ENCODE measurements around the gene SHQ1. TPM values are rescaled to one million over a fixed set of nuclear protein-coding genes. Genes with fewer than 3 reads are reported as not detected.

The SHQ1 gene
- total RNA-seq, 2 donors from 2014 or later, result 10.9 to 25.0 TPM

DNA sequence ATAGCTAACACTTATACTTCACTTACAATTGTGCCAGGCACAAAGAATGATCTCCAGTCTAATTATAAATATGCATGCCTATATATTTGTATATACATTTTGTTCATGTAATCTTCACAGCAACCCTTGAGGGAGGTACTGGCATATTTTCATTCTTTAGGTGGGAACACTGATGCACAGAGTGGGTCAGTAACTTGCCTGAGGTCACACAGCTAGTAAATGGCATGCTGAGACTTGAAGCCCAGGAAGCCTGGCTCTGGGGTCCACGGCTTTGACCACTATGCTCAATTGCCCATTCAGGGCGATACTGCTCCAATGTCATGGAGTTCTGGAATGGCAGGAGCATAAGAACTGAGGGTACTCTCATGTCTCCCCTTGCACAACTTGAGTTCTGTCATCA lies 139.8 kb downstream of the SHQ1 start:
- Histone ChIP-seq H3K9me3 (no peaks in the 10 kb centered on the region), H3K9ac (ENCODE audit: low read depth in 2 of 2, low read length in 2 of 2) (no peak overlapping the region), H3K4me1 (no peaks in the 10 kb centered on the region), H3K27me3 (no peaks in the 10 kb centered on the region), H3K36me3 (no peaks in the 10 kb centered on the region), H3K4me3 (no peak overlapping the region), H3K27ac (no peak overlapping the region)
- TF ChIP-seq, protein P1, sequence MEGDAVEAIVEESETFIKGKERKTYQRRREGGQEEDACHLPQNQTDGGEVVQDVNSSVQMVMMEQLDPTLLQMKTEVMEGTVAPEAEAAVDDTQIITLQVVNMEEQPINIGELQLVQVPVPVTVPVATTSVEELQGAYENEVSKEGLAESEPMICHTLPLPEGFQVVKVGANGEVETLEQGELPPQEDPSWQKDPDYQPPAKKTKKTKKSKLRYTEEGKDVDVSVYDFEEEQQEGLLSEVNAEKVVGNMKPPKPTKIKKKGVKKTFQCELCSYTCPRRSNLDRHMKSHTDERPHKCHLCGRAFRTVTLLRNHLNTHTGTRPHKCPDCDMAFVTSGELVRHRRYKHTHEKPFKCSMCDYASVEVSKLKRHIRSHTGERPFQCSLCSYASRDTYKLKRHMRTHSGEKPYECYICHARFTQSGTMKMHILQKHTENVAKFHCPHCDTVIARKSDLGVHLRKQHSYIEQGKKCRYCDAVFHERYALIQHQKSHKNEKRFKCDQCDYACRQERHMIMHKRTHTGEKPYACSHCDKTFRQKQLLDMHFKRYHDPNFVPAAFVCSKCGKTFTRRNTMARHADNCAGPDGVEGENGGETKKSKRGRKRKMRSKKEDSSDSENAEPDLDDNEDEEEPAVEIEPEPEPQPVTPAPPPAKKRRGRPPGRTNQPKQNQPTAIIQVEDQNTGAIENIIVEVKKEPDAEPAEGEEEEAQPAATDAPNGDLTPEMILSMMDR (IDR thresholded peaks at IDR 0.05), result no peak
- intact Hi-C loops (cut with DNase I), result no loop called here
- no peak for DNase-seq

DNA sequence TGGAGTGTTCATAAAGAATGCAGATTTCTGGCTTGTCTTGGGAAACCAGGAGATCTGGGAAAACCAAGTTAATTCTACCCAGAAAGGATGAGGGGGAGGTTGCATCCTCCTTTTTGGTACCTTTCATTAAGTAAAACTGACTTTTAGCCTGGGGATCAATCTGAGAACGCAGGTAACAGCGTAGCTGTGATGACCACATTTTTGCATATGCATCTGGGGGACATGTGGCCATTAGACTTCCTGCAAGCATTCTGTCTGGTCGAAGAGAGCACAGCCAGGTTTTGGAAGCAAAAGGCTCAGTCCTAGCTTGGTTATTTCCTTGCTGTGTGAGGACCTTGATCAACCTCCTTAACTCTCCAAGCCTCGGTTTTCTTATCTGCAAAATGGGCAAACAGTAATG lies 145.2 kb downstream of the SHQ1 start:
- Histone ChIP-seq H3K27ac (no peak overlapping the region), H3K9ac (ENCODE audit: low read depth in 2 of 2, low read length in 2 of 2) (no peak overlapping the region), H3K4me1 (no peaks in the 10 kb centered on the region), H3K36me3 (no peaks in the 10 kb centered on the region), H3K4me3 (no peak overlapping the region), H3K9me3 (no peaks in the 10 kb centered on the region), H3K27me3 (no peaks in the 10 kb centered on the region)
- TF ChIP-seq, protein P1 (IDR thresholded peaks at IDR 0.05), result no peak
- DNase-seq, result no peak
- intact Hi-C loops (cut with DNase I), result no loop called here

DNA sequence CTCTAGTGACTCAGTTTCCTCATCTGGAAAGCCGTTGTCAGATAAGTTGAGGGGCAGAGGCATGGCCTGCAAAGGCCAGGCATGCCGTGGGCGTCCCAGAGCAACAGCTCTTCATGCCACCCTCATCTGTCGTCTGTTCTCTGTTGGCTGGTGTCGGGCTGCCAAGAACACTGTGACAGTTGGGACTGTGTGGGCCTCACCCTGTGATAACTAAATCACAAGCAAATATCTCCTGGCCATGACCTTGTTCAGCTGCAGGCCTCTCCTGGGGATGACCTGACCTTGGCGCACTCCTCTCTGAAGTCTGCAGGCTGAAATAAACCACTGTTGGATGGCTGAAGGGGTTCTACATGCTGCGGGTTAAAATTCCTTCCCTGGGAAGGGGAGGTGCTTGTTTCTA lies 145.9 kb downstream of the SHQ1 start:
- Histone ChIP-seq H3K27ac (no peak overlapping the region), H3K4me1 (no peaks in the 10 kb centered on the region), H3K27me3 (no peaks in the 10 kb centered on the region), H3K4me3 (no peak overlapping the region), H3K9me3 (no peaks in the 10 kb centered on the region), H3K9ac (ENCODE audit: low read depth in 2 of 2, low read length in 2 of 2) (no peak overlapping the region), H3K36me3 (no peaks in the 10 kb centered on the region)
- TF ChIP-seq, protein P1 (IDR thresholded peaks at IDR 0.05), result no peak
- intact Hi-C loops (cut with DNase I), result no loop called here
- DNase-seq, result no peak

DNA sequence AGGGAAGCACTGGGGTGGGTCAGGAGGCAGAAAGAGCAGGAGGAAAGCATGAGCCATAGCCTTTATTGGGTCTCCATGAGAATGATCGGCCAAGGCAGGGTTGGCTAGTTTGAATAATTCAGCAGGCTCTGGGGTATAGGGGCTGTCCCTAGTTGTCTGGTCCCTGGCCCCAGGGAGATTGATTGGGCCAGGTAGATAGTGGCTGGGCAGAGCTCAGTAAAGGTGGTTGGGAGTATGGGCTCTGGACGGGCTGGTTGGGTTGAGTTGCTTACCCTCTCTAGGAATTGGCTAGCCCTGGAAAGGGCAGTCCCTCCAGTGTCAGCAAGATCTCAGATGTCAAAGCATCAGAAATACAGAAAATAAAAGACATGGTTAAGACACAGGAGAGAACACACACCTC lies 148.1 kb downstream of the SHQ1 start:
- H3K4me3 ChIP-seq, result no peak overlapping the region
- intact Hi-C loops (cut with DNase I), result no loop called here
- no peak overlapping the region for H3K9ac ChIP-seq (ENCODE audit: low read depth in 2 of 2, low read length in 2 of 2)
- H3K4me1 ChIP-seq, result no peaks in the 10 kb centered on the region
- H3K9me3 ChIP-seq, result no peaks in the 10 kb centered on the region
- H3K27ac ChIP-seq, result no peak overlapping the region
- TF ChIP-seq, protein P1 (IDR thresholded peaks at IDR 0.05), result no peak
- no peaks in the 10 kb centered on the region for H3K36me3 ChIP-seq
- DNase-seq, result no peak
- H3K27me3 ChIP-seq, result no peaks in the 10 kb centered on the region

- Histone ChIP-seq H3K27ac (no peak overlapping the region), H3K4me1 (no peaks in the 10 kb centered on the region), H3K27me3 (no peaks in the 10 kb centered on the region), H3K9ac (ENCODE audit: low read depth in 2 of 2, low read length in 2 of 2) (no peak overlapping the region), H3K9me3 (no peaks in the 10 kb centered on the region), H3K4me3 (no peak overlapping the region), H3K36me3 (no peaks in the 10 kb centered on the region)
- TF ChIP-seq, protein P1 (IDR thresholded peaks at IDR 0.05), result no peak
- no peak for DNase-seq
- intact Hi-C loops (cut with DNase I), result no loop called here
Measured at GRCh38 chr3:72699631-72700030, 148.6 kb downstream of the SHQ1 start.

Other genes with a start within 250 kb of the SHQ1 start
- 1 to 10 TPM; 7.3 to 8.4 TPM for gene GXYLT2, start 39.6 kb upstream of the SHQ1 start, total RNA-seq
- 10 to 100 TPM; 60.3 to 92.9 TPM for gene PPP4R2, start 148.4 kb upstream of the SHQ1 start, total RNA-seq
- gene EBLN2, start 213.2 kb upstream of the SHQ1 start, total RNA-seq, result 1 to 10 TPM; 3.1 to 4.0 TPM

Data from colonic mucosa (tissue), 4 donors.